Smooth muscle cell (in vitro differentiated cells): ENCODE results near the gene DCTN2. TPM values are rescaled to one million over a fixed set of nuclear protein-coding genes. Genes with fewer than 3 reads are reported as not detected.

Source experiments
- DNase-seq: peaks from one replicate; lab custom pipeline; 2025; ENCODE audit not compliant: unreplicated experiment; lab: John Stamatoyannopoulos, UW
- H2AFZ ChIP-seq: fragments of 200-600 bp; sonication (generic); 2 replicates; pipeline ENCODE4 v1.6.0; 2016; ENCODE audit warnings: antibody characterized with exemption, low read depth, mild to moderate bottlenecking
- H3F3A ChIP-seq: fragments of 200-600 bp; sonication (generic); 2 replicates; pipeline ENCODE4 v1.6.0; 2017; ENCODE audit warnings: antibody characterized with exemption, low read depth
- H3K27ac ChIP-seq: fragments of 200-600 bp; sonication (generic); 2 replicates; pipeline ENCODE4 v1.5.1; 2016; ENCODE audit warnings: low read depth, mild to moderate bottlenecking
- H3K27me3 ChIP-seq: fragments of 200-600 bp; sonication (generic); 2 replicates; pipeline ENCODE4 v1.6.1; 2016; ENCODE audit warnings: low read depth, mild to moderate bottlenecking
- H3K36me3 ChIP-seq: fragments of 200-600 bp; sonication (generic); 2 replicates; pipeline ENCODE4 v1.5.1; 2016; ENCODE audit warnings: low read depth
- H3K4me1 ChIP-seq: fragments of 200-600 bp; sonication (generic); 2 replicates; pipeline ENCODE4 v1.5.1; 2016; ENCODE audit warnings: low read depth
- H3K4me2 ChIP-seq: fragments of 200-600 bp; sonication (generic); 2 replicates; pipeline ENCODE4 v1.6.0; 2016; ENCODE audit warnings: mild to moderate bottlenecking
- H3K4me3 ChIP-seq: fragments of 200-600 bp; sonication (generic); 2 replicates; pipeline ENCODE4 v1.5.1; 2016; ENCODE audit warnings: mild to moderate bottlenecking
- H3K79me2 ChIP-seq: fragments of 200-600 bp; sonication (generic); 2 replicates; pipeline ENCODE4 v1.6.0; 2016; ENCODE audit warnings: low read depth, mild to moderate bottlenecking
- H3K9ac ChIP-seq: fragments of 200-600 bp; sonication (generic); 2 replicates; pipeline ENCODE4 v1.6.0; 2016; ENCODE audit warnings: low read depth
- H3K9me3 ChIP-seq: fragments of 200-600 bp; sonication (generic); replicated peaks from 2 replicates; pipeline ENCODE4 v1.5.1; 2016; ENCODE audit warnings: low read depth
- H4K20me1 ChIP-seq: fragments of 200-600 bp; sonication (generic); 2 replicates; pipeline ENCODE4 v1.6.0; 2016; ENCODE audit warnings: low read depth
- CTCF ChIP-seq: fragments of 200-600 bp; sonication (generic); IDR thresholded peaks from 2 replicates; pipeline ENCODE4 v1.5.1; 2017; ENCODE audit warnings: borderline replicate concordance, mild to moderate bottlenecking, antibody characterized with exemption; ENCODE audit not compliant: insufficient read depth, poor library complexity, severe bottlenecking
- WGBS: methylation state at CpG from one replicate; pipeline ENCODE4 v1.1.7; 2016; ENCODE audit warnings: low lambda C conversion rate; 5-methylcytosine and 5-hydroxymethylcytosine counted together
- polyA plus RNA-seq: library from polyadenylated mRNA; unstranded; fragments of >200 nt; fragmentation: Nextera tagmentation; extraction: Ambion mirVana; gene quantifications from 2 replicates; pipeline ENCODE4 v1.2.1, GENCODE V29; 2016
- total RNA-seq: library from RNA; depleted of rRNA; stranded (reverse); fragments of >200 nt; gene quantifications from 2 replicates; pipeline ENCODE4 v1.2.3, GENCODE V29; 2014

Gene DCTN2
- total and polyA plus RNA-seq, 2 experiments from 2014 or later: 107 to 119 TPM

GRCh38 chr12:57584050-57584449 is 37.1 kb upstream of the DCTN2 start:
- Histone ChIP-seq H4K20me1 (no peaks in the 10 kb centered on the region), H3K4me1 (no peaks in the 10 kb centered on the region), H3K36me3 (no peaks in the 10 kb centered on the region), H3K4me2 (no peak overlapping the region), H3K9ac (no peak overlapping the region), H3K4me3 (no peak overlapping the region), H3K27me3 (peaks cover 17% of the 10 kb centered on the region), H3K9me3 (no peaks in the 10 kb centered on the region), H3K27ac (no peak overlapping the region), H2AFZ (no peak overlapping the region), H3F3A (no peaks in the 10 kb centered on the region), H3K79me2 (no peaks in the 10 kb centered on the region)
- WGBS: 89% methylated on average over 2 of the region's 2 CpGs
- no peak for DNase-seq
- TF ChIP-seq CTCF: no peak

GRCh38 chr12:57583008-57583831 is 36.2 kb upstream of the DCTN2 start:
- no peaks in the 10 kb centered on the region for H3K79me2 ChIP-seq
- H3K4me3 ChIP-seq: no peak overlapping the region
- no peaks in the 10 kb centered on the region for H4K20me1 ChIP-seq
- no peaks in the 10 kb centered on the region for H3K9me3 ChIP-seq
- H3K4me1 ChIP-seq: no peaks in the 10 kb centered on the region
- no peaks in the 10 kb centered on the region for H3K36me3 ChIP-seq
- H2AFZ ChIP-seq: no peak overlapping the region
- peak; percentile 80 for TF ChIP-seq CTCF
- H3K9ac ChIP-seq: no peak overlapping the region
- H3F3A ChIP-seq: no peaks in the 10 kb centered on the region
- no peak overlapping the region for H3K27ac ChIP-seq
- 56% methylated on average over 13 of the region's 13 CpGs for WGBS
- DNase-seq: peak; percentile 8
- H3K27me3 ChIP-seq: peaks cover 14% of the 10 kb centered on the region
- no peak overlapping the region for H3K4me2 ChIP-seq

- Histone ChIP-seq H3K36me3 (no peaks in the 10 kb centered on the region), H3K9me3 (no peaks in the 10 kb centered on the region), H3K4me3 (no peak overlapping the region), H3K4me1 (no peaks in the 10 kb centered on the region), H3K79me2 (no peaks in the 10 kb centered on the region), H3K9ac (no peak overlapping the region), H3K27ac (no peak overlapping the region), H3F3A (no peaks in the 10 kb centered on the region), H4K20me1 (no peaks in the 10 kb centered on the region), H3K27me3 (peaks cover 7% of the 10 kb centered on the region), H3K4me2 (no peak overlapping the region), H2AFZ (no peak overlapping the region)
- 92% methylated on average over 1 of the region's 1 CpG for WGBS
- TF ChIP-seq CTCF: no peak
- DNase-seq: no peak
These were observed 35.4 kb upstream of the DCTN2 start for GRCh38 chr12:57582440-57582839.

GRCh38 chr12:57581802-57582201 is 34.8 kb upstream of the DCTN2 start:
- H3K9me3 ChIP-seq: no peaks in the 10 kb centered on the region
- no peak overlapping the region for H3K4me3 ChIP-seq
- peaks cover 7% of the 10 kb centered on the region for H3K27me3 ChIP-seq
- H4K20me1 ChIP-seq: no peaks in the 10 kb centered on the region
- no peak overlapping the region for H3K27ac ChIP-seq
- no peak for TF ChIP-seq CTCF
- no peaks in the 10 kb centered on the region for H3F3A ChIP-seq
- H3K4me1 ChIP-seq: no peaks in the 10 kb centered on the region
- no peaks in the 10 kb centered on the region for H3K79me2 ChIP-seq
- no peak for DNase-seq
- no peak overlapping the region for H2AFZ ChIP-seq
- H3K4me2 ChIP-seq: no peak overlapping the region
- 93% methylated on average over 1 of the region's 1 CpG for WGBS
- no peaks in the 10 kb centered on the region for H3K36me3 ChIP-seq
- no peak overlapping the region for H3K9ac ChIP-seq
